CD4-positive, alpha-beta T cell (primary cell): ENCODE data around the gene STK35. TPM values are rescaled to one million over a fixed set of nuclear protein-coding genes. Genes with fewer than 3 reads are reported as not detected.

Experiments
- ATAC-seq: fragments of 200-7000 bp; cut with Tn5 transposase; one replicate; pipeline ENCODE4 v1.10.0; 2022; ENCODE audit warnings: mild to moderate bottlenecking; ENCODE audit not compliant: poor library complexity
- CTCF ChIA-PET: fragments of 350-600 bp; sonication (Branson Sonifier 250); formaldehyde crosslinking; loops from one replicate; lab custom pipeline; 2021; ENCODE audit warnings: antibody characterized with exemption, inconsistent platforms; lab: Charles Lee
- POLR2A ChIA-PET: fragments of 350-600 bp; sonication (Branson Sonifier 250); formaldehyde crosslinking; loops from one replicate; lab custom pipeline; 2021; ENCODE audit warnings: antibody characterized with exemption, inconsistent platforms; lab: Charles Lee
- DNase-seq, 14 experiments: peaks; one replicate each; pipeline ENCODE4 v3.0.0-alpha.2; 2013 to 2020; ENCODE audit warnings: mixed read lengths in 2 of 14
- H3K27ac ChIP-seq, 2 donors: one replicate each; pipeline versions ENCODE4 v1.5.1 to v1.7.0; 2013; ENCODE audit warnings: low read length in 2 of 2, low read depth in 1 of 2, mild to moderate bottlenecking in 1 of 2
- H3K27me3 ChIP-seq, 2 experiments: 1 replicate in 1 of 2; 2 replicates in 1 of 2; pipeline versions ENCODE4 v1.6.1 to v1.7.0; 2013; ENCODE audit warnings: low read length in 2 of 2, control low read depth in 1 of 2, mild to moderate bottlenecking in 1 of 2, moderate library complexity in 1 of 2; ENCODE audit not compliant: insufficient read depth in 2 of 2, control insufficient read depth in 1 of 2
- H3K36me3 ChIP-seq: one replicate; pipeline ENCODE4 v1.6.1; 2013; ENCODE audit warnings: low read length, control low read depth; ENCODE audit not compliant: insufficient read depth
- H3K4me1 ChIP-seq: one replicate; pipeline ENCODE4 v1.6.1; 2013; ENCODE audit warnings: low read length, control low read depth; ENCODE audit not compliant: insufficient read depth
- H3K4me3 ChIP-seq: one replicate; pipeline ENCODE4 v1.5.1; 2013; ENCODE audit warnings: mild to moderate bottlenecking, low read length, moderate library complexity
- H3K9me3 ChIP-seq, 2 experiments: 1 replicate in 1 of 2; 2 replicates in 1 of 2; pipeline versions ENCODE4 v1.6.1 to v1.7.0; 2013; ENCODE audit warnings: low read length in 2 of 2, mild to moderate bottlenecking in 2 of 2, control low read depth in 1 of 2, moderate library complexity in 1 of 2; ENCODE audit not compliant: control insufficient read depth in 1 of 2, insufficient read depth in 1 of 2
- H3K27ac Mint-ChIP-seq: one replicate; pipeline ENCODE4 v1.8.0; 2020; ENCODE audit warnings: mixed read lengths
- H3K27me3 Mint-ChIP-seq: one replicate; pipeline ENCODE4 v1.8.0; 2021; ENCODE audit warnings: mixed read lengths
- H3K36me3 Mint-ChIP-seq: one replicate; pipeline ENCODE4 v1.8.0; 2021; ENCODE audit warnings: low read depth, mixed read lengths
- H3K4me1 Mint-ChIP-seq: one replicate; pipeline ENCODE4 v1.8.0; 2021; ENCODE audit warnings: low read depth, mixed read lengths
- H3K4me3 Mint-ChIP-seq: one replicate; pipeline ENCODE4 v1.8.0; 2020; ENCODE audit warnings: mild to moderate bottlenecking, mixed read lengths
- H3K9me3 Mint-ChIP-seq: one replicate; pipeline ENCODE4 v1.8.0; 2020; ENCODE audit warnings: mixed read lengths
- CTCF ChIP-seq: fragments of 200-600 bp; IDR thresholded peaks from one replicate; pipeline ENCODE4 v1.8.0; 2022; ENCODE audit warnings: antibody characterized with exemption, mild to moderate bottlenecking
- intact Hi-C, 2 experiments: fragments of 100-400 bp; cut with DNase I in 1 of 2; cut with micrococcal nuclease in 1 of 2; formaldehyde crosslinking; loops; one replicate each; pipeline versions ENCODE4 v1.15.1 to v1.9.0; 2023 to 2025; cut with DNase I, micrococcal nuclease
- total RNA-seq, 174 experiments: library from RNA in 2 of 174; stranded (reverse) in 2 of 174; gene quantifications; one replicate each; pipeline ENCODE4 v1.2.3 and lab custom pipeline; 2021 to 2026

STK35 gene
- total RNA-seq, 2 experiments from 2014 or later, result 18.9 to 19.6 TPM

- CTCF ChIA-PET, result interaction anchor here (1.5 kb wide), 1 partner anchor 16 kb away, joined by 3 read pairs; no protein-coding TSS in a partner anchor
- TF ChIP-seq CTCF, result no peak
- Histone ChIP-seq H3K36me3 (peaks cover 40% of the 10 kb centered on the region), H3K9me3 (no peaks in the 10 kb centered on the region), H3K27ac (no peak overlapping the region), H3K27me3 (no peaks in the 10 kb centered on the region), H3K4me3 (no peak overlapping the region), H3K4me1 (peaks cover 22% of the 10 kb centered on the region)
- ATAC-seq, result no peak
- no peaks in the 10 kb centered on the region for H3K9me3 Mint-ChIP-seq
- DNase-seq, result no peak
- H3K27me3 Mint-ChIP-seq, result no peaks in the 10 kb centered on the region
- peaks cover 74% of the 10 kb centered on the region for H3K36me3 Mint-ChIP-seq
- intact Hi-C loops, result no loop called here
- H3K27ac Mint-ChIP-seq, result no peak overlapping the region
- POLR2A ChIA-PET, result no interaction called here
- H3K4me3 Mint-ChIP-seq, result no peak overlapping the region
- H3K4me1 Mint-ChIP-seq, result peaks cover 86% of the 10 kb centered on the region
These were observed 17.2 kb downstream of the STK35 start for GRCh38 chr20:2118783-2119182.

GRCh38 chr20:2122936-2123335 lies 21.3 kb downstream of the STK35 start:
- Histone ChIP-seq H3K27ac (no peak overlapping the region), H3K4me1 (peaks cover 31% of the 10 kb centered on the region), H3K27me3 (no peaks in the 10 kb centered on the region), H3K36me3 (peaks cover 25% of the 10 kb centered on the region), H3K4me3 (no peak overlapping the region), H3K9me3 (no peaks in the 10 kb centered on the region)
- TF ChIP-seq CTCF, result no peak
- intact Hi-C loops, result loop anchor here in 1 of 2 experiments (2.0 kb wide), 1 partner anchor 20 kb away; no protein-coding TSS in a partner anchor
- H3K4me1 Mint-ChIP-seq, result peaks cover 90% of the 10 kb centered on the region
- CTCF ChIA-PET, result no interaction called here
- no peak overlapping the region for H3K4me3 Mint-ChIP-seq
- ATAC-seq (no peak), DNase-seq (no peak)
- POLR2A ChIA-PET, result interaction anchor here (1.2 kb wide), 1 partner anchor 21 kb away, joined by 3 read pairs; the partner anchor contains the start of gene STK35
- no peak overlapping the region for H3K27ac Mint-ChIP-seq
- H3K27me3 Mint-ChIP-seq, result no peaks in the 10 kb centered on the region
- H3K9me3 Mint-ChIP-seq, result no peaks in the 10 kb centered on the region
- H3K36me3 Mint-ChIP-seq, result peaks cover 60% of the 10 kb centered on the region

GRCh38 chr20:2123720-2124119 lies 22.1 kb downstream of the STK35 start:
- ATAC-seq (no peak), DNase-seq (no peak)
- Histone ChIP-seq H3K27ac (no peak overlapping the region), H3K4me1 (peaks cover 37% of the 10 kb centered on the region), H3K36me3 (peaks cover 25% of the 10 kb centered on the region), H3K27me3 (no peaks in the 10 kb centered on the region), H3K4me3 (no peak overlapping the region), H3K9me3 (no peaks in the 10 kb centered on the region)
- CTCF ChIA-PET, result no interaction called here
- H3K9me3 Mint-ChIP-seq, result no peaks in the 10 kb centered on the region
- H3K27me3 Mint-ChIP-seq, result no peaks in the 10 kb centered on the region
- peaks cover 60% of the 10 kb centered on the region for H3K36me3 Mint-ChIP-seq
- H3K27ac Mint-ChIP-seq, result no peak overlapping the region
- no peak for TF ChIP-seq CTCF
- no peak overlapping the region for H3K4me3 Mint-ChIP-seq
- intact Hi-C loops, result loop anchor here in 1 of 2 experiments (2.0 kb wide), 1 partner anchor 21 kb away; no protein-coding TSS in a partner anchor
- H3K4me1 Mint-ChIP-seq, result peaks cover 93% of the 10 kb centered on the region
- POLR2A ChIA-PET, result interaction anchor here (1.2 kb wide), 1 partner anchor 22 kb away, joined by 3 read pairs; the partner anchor contains the start of gene STK35
